Activated CD4-positive, alpha-beta T cell treated with anti-CD3 and anti-CD28 coated beads, Interleukin-2, Interleukin-6, amounts not matched to agents 100 ng/mL and 50 ng/mL, durations not matched to agents 16 hours and 8 hours (primary cell): ENCODE results near the gene NUFIP2.
"Not testable (repeated sequence)": the region's sequence is repeated elsewhere in the genome, so short reads cannot be mapped to it uniquely, and the experiment has no call there.

Source experiments
- DNase-seq: peaks from one replicate; pipeline ENCODE4 v3.0.0-alpha.2; 2020

The NUFIP2 gene

DNA sequence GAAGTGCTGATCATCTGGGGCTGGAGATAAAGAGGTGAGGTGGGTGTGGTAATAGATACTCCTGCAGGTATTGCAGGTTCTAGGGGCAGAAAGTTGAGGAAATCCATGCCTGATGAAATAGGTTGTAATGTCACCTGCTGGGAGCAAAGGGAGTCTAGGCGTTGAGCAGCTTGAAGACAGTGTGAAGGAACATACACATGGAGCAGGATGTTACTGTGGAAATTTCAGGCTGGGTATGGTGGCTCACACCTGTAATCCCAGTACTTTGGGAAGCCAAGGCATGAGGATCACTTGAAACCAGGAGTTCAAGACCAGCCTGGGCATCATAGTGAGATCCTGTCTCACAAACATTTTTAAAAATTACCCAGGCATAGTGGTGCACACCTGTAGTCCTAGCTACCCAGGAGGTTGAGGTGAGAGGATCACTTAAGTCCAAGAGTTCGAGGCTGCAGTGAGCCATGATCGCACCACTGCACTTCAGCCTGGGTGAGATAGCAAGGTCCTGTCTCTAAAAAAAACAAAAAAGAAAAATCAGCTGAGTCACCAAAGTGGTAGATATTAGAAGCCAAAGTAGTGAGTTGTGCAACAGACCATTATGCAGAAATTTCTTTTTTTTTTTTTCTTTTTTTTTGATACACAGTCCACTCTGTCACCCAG is 56.3 kb downstream of the NUFIP2 start:
- DNase-seq: no peak

DNA sequence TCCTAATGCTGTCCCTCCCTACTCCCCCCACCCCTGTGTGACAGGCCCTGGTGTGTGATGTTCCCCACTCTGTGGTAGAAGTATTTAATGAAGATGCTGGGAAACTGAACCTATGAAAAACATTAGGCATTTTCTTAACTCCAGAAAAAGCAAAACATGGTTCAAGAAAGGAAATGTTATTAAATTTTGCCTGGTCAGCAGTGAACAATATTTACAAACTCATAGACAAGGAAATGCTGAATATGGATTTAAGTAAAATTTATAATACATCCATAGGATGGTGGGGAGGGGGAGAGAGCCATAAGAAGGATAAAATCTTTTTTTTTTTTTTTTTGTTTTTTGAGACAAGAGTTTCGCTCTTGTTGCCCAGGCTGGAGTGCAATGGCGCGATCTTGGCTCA is 58.0 kb downstream of the NUFIP2 start:
- no peak for DNase-seq

DNA sequence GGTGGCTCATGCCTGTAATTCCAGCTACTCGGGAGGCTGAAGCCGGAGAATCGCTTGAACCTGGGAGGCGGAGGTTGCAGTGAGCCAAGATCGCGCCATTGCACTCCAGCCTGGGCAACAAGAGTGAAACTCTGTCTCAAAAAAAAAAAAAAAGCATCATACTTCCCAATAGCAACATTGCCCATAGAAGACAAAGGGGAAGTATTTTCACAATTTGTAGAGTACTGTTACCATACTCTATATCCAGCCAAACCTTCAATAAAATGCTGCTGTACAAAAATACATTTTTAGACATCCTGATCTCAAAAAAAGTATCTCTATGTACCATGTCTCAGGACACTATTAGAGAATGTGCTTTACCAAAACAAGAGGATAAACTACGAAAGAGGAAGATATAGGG is 59.0 kb downstream of the NUFIP2 start:
- DNase-seq: not testable (repeated sequence)

DNA sequence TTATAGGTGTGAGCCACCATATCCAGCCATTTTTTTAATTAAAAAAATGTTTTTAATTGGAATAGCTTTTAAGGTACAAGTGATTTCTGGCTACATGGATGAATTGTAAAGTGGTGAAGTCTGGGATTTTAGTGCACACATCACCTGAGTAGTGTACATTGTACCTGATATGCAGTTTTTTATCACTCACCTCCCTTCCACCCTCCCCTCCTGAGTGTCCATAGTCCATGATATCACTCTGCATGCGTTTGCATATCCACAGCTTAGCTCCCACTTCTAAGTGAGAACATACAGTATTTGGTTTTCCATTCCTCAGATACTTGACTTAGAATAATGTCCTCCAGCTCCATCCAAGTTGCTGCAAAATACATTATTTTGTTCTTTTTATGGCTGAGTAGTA is 60.6 kb downstream of the NUFIP2 start:
- no peak for DNase-seq

DNA sequence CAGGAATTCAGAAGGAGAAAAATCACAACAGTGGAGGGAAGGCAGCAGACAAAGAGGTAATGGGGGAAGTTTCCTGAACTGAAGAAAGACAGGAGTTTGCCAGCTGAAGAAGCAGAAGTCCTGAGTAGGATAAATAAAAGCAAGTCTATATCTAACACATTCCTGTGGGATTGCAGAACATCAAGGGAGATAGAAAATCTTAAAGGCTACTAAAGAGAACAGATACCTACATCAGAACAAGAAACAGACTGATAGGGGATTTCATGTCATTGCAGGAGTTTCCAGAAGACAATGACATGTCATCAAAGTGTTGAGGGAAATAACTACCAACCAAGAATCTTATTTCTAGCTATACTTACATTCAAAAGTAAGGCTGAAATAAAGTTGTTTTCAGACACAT is 68.6 kb downstream of the NUFIP2 start:
- no peak for DNase-seq

DNA sequence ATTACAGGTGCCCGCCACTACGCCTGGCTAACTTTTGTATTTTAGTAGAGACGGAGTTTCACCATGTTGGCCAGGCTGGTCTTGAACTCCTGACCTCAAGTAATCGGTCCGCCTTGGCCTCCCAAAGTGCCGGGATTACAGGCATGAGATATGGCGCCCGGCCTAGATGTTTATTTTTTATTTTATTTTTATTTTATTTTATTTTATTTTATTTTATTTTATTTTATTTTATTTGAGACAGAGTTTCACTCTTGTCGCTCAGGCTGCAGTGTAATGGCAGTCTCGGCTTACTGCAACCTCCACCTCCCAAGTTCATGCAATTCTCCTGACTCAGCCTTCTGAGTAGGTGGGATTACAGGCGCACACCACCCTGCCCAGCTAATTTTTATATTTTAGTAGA is 72.6 kb downstream of the NUFIP2 start:
- not testable (repeated sequence) for DNase-seq

DNA sequence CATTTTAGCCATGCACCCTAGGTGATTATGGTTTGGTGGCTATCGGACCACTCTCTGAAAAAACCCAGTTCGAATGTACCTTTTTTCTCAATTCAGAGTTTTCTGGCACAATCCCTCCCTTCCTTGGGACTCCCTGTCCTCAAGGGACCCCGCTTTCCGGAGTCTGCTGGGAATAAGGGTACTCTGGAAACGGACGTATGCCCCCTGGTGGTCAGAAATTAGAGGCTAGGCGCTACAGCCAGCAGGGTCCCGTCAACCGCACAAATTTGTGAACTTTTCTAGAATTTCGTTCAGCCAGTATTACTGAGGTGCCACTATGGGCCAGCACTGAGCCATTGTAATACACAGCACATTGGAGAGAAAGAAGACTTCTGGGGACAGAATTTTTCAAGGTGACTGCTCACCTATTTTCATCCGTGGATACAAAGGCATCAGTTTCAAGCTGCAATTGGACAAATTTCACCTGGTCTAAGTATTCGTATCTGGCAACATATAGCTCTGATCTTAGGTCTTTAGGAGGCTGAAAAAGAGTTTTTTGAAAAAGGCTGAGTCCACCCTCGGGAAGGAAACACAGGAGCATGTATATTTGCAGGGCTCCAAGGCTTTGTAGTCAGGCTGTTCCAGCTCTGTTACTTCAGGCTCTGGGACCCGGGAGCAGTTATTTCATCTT is 74.4 kb downstream of the NUFIP2 start:
- peak; percentile 79 for DNase-seq

DNA sequence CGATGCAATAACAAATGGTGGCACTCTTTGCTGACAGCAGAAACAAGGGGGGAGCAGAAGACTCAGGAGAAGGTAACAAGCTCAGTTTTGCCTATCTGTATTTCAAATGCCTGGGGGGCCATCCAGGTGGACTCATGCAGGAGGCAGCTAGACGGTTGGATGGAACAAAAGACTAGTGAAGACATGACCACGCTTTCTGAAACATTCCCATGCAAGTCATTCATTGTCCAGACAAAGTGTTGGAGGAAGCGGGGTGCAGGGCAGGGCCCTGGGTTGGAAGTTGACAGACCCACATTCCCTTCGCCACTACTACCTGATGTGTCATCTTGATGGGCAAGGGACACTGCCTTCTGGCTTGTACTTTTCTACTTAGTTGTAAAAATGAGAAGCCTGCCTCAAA is 77.1 kb downstream of the NUFIP2 start:
- no peak for DNase-seq

DNA sequence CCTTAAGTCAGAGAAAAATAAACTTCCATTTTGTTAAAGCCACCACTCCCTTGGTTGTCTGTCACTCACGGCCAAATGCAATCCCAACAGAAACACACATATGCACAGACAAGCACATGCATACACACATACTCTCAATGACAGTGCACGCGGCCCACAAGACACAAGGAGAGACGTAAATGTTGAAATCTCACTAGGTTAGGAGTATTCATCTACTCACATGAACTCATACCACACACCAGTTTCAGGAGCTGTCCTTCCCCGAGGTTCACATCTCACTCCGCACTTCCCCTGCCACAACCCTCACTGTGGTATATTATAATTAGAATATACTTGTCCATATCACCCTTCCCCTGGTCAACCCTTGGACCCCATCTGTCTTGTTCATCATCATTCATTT is 77.8 kb downstream of the NUFIP2 start:
- DNase-seq: no peak

DNA sequence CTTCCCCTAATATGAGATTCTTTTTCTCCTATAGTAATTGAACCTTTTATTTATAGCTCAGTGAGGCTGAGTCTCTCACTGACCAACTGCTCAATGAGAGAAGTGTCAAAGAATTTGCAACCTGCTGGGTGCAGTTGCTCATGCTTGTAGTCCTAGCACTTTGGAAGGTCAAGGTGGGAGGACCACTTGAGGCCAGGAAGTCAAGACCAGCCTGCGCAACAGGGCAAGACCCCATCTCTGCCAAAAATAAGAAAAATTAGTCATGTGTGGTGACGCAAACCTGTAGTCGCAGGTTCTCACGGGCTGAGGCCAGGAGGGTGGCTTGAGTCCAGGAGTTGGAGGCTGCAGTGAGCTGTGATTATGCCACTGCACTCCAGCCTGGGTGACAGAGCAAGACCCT is 78.2 kb downstream of the NUFIP2 start:
- no peak for DNase-seq

DNA sequence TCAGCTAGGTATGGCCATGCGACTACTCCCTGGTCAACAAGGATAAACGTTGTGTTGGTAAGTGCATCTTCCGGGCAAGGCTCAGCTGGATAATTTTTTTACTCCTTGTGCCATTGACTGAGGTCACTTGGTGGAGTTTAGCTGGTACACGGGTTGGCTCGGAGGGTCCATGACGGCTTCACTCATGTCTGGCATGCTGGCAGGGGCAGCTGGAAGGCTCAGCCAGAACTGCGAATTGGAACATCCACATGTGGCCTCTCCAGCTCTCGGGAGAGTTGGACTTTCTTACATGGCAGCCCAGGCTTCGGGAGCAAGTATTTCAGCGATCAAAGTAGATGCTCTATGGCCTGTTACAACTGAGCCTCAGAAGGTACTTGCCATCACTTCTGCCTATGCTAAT is 78.8 kb downstream of the NUFIP2 start:
- DNase-seq: no peak

DNA sequence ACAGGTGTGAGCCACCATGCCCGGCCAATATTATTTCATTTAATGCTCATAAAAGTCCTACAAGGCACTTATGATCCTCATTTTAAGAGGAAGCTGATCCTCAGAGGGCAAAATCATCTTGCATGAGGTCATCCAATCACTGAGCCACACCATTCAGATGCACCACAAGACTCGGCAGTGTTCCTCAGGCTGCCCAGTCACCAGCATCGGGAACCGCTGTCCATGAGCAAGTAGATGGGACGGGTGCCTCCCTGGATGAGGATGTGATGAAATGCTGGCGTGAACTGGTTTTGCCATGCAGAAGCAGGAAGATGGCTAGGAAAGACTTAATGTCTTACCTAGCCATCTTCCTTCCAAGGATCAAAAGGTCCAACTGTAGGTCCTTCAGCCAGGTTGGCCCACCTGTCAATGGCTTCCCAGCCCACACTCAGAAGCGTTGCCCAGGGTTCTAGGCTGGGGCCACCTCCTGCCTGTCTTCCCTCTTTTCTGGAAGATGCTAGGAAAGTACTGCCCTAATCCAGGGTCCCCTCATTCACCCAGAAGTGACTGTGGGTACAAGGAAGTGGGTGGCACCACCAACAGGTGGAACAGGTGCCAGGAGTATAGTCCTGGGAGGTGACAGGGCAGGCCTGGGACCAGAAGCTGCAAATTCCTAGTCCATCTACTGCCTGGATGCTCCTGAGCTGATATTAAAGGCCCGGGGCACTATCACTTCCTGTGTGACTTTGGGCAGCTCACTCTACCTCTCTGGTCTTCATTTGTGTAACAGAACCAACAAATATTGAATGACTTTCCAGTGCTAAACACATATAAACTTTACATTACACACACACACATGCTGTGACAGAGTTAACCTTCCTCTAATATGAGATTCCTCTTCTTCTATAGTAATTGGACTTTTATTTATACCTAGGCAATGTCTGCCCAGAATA is 79.5 kb downstream of the NUFIP2 start:
- no peak for DNase-seq

DNA sequence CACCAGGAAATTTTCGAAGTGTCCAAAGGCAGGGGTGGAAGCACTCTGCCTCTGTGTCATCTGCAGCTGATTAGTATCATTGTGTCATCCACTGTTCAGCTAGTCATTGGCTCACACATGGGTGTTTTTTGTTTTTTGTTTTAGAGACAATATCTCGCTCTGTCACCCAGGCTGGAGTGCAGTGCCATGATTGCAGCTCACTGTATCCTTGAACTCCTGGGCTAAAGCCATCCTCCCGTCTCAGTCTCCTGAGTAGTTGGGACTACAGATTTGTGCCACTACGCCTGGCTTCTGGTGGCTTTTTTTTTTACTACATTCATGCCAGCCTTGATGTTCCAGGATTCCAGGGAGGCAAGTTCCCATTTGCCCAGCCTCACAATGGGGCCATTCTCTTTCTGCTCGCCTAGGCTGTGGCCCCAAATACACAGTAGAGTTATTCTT is 81.2 kb downstream of the NUFIP2 start:
- DNase-seq: no peak

DNA sequence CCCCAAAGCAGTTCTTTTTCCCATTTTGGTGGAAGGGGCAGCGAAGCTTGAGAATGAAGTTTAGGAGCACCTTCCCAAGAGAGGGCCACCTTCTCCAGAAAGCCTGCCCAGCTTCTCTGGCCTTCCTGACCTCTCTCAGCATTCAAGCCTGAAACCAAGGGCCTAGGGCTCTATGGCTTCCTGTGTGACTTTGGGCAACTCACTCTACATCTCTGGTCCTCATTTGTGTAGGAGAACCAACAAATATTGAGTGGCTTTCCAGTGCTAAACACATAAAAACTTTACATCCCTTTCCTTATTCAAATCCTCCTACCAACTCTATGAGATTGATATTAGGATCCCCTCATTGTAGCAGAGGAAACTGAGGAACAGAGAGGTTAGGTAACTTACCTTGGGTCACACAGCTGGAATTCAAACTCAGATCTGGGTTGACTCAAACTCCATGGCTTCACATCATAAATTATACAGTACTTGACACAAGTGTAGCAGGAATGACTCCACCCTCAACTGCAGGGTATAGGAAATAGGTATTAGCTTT is 81.8 kb downstream of the NUFIP2 start:
- no peak for DNase-seq

DNA sequence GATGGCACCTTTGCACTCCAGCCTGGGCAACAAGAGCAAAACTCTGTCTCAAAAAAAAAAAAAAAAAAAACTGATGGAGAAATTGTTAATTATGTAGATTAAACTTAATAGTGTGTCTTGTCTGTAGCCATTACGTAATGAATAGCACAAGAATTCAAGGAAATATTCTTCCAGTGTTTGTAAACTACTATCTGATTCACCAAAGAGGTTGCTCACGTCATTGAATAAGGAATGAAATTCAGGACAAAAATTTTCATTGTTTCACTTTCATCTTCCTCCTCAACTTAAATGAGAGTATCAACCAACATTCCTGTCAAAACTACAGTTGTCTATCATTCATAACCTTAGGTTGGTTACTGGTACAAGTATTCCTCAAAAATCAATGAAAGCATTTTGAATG is 83.1 kb downstream of the NUFIP2 start:
- no peak for DNase-seq

DNA sequence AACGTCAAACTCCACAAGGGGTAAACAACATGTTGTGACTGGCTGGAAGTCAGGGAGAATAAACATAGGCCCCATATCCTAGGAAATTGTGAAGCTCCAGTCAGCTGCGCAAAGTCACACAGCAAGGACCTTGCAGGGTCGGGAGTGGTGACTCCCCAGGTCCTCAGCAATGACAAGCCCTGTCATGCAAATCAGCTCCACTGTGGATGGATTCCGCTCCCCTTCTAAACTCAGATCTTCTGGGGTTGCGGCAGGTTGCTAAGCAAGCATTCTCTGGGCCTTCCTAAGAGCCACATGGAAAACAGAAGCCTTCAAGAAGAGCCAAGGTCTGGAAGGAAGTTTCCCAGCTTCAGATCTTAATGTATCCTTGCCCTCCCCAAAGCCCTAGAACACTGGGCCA is 84.9 kb downstream of the NUFIP2 start:
- no peak for DNase-seq

DNA sequence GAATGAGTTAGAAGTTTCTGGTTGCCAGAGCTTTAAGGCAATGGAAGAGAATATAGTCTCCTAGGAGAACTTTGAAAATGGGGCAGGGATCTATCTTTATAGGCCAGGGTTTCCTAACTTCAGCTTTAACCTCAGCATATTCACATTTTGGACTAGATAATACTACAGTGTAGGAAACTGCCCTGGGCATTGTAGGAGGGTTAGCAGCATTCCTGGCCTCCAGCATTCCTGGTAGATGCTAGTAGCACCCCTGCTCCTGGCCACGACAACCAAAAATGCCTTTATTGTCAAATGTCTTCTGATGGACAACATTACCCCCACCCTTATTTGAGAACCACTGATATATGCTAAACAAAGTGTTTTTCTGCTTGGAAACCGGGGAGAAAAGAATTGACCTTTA is 86.0 kb downstream of the NUFIP2 start:
- DNase-seq: no peak
